HG02943 (cell line): ENCODE data around the gene KIAA0586.
"Not testable (repeated sequence)": the region's sequence is repeated elsewhere in the genome, so short reads cannot be mapped to it uniquely, and the experiment has no call there.

ENCODE experiments used
- ATAC-seq: cut with Tn5 transposase; IDR thresholded peaks from one replicate; pipeline ENCODE4 v1.9.1; 2021; ENCODE audit warnings: mild to moderate bottlenecking, low read depth, moderate library complexity; ENCODE audit not compliant: unreplicated experiment

Gene KIAA0586

GRCh38 chr14:58541633-58542022 lies 114.1 kb downstream of the KIAA0586 start:
- no peak for ATAC-seq

GRCh38 chr14:58543253-58543652 lies 115.7 kb downstream of the KIAA0586 start:
- ATAC-seq, result no peak

- ATAC-seq, result no peak
Measured at GRCh38 chr14:58547649-58548048, 120.1 kb downstream of the KIAA0586 start.

- ATAC-seq, result no peak
Measured at GRCh38 chr14:58549105-58549757, 121.7 kb downstream of the KIAA0586 start.

GRCh38 chr14:58553959-58554358 lies 126.4 kb downstream of the KIAA0586 start:
- no peak for ATAC-seq

GRCh38 chr14:58555647-58556046 lies 128.1 kb downstream of the KIAA0586 start:
- ATAC-seq, result no peak

GRCh38 chr14:58557242-58557641 lies 129.7 kb downstream of the KIAA0586 start:
- no peak for ATAC-seq

- no peak for ATAC-seq
Measured at GRCh38 chr14:58560208-58560607, 132.7 kb downstream of the KIAA0586 start.

- ATAC-seq, result no peak
Measured at GRCh38 chr14:58562141-58562540, 134.6 kb downstream of the KIAA0586 start.

GRCh38 chr14:58563978-58564377 lies 136.5 kb downstream of the KIAA0586 start:
- ATAC-seq, result no peak

GRCh38 chr14:58565832-58566231 lies 138.3 kb downstream of the KIAA0586 start:
- no peak for ATAC-seq

GRCh38 chr14:58566979-58567378 lies 139.5 kb downstream of the KIAA0586 start:
- ATAC-seq, result no peak

GRCh38 chr14:58568322-58568721 lies 140.8 kb downstream of the KIAA0586 start:
- no peak for ATAC-seq

GRCh38 chr14:58571256-58571655 lies 143.7 kb downstream of the KIAA0586 start:
- no peak for ATAC-seq

GRCh38 chr14:58571769-58572472 lies 144.4 kb downstream of the KIAA0586 start:
- no peak for ATAC-seq

GRCh38 chr14:58572473-58572853 lies 144.9 kb downstream of the KIAA0586 start:
- no peak for ATAC-seq

GRCh38 chr14:58572863-58573262 lies 145.3 kb downstream of the KIAA0586 start:
- no peak for ATAC-seq

- ATAC-seq, result no peak
Measured at GRCh38 chr14:58574623-58575022, 147.1 kb downstream of the KIAA0586 start.

- no peak for ATAC-seq
Measured at GRCh38 chr14:58575956-58576355, 148.4 kb downstream of the KIAA0586 start.

- ATAC-seq, result not testable (repeated sequence)
Measured at GRCh38 chr14:58580035-58580434, 152.5 kb downstream of the KIAA0586 start.

GRCh38 chr14:58581389-58581788 lies 153.9 kb downstream of the KIAA0586 start:
- ATAC-seq, result not testable (repeated sequence)

GRCh38 chr14:58584383-58584782 lies 156.9 kb downstream of the KIAA0586 start:
- ATAC-seq, result no peak
